HEK293 (cell line): ENCODE data around the gene ZNF43.
"Not testable (repeated sequence)": the region's sequence is repeated elsewhere in the genome, so short reads cannot be mapped to it uniquely, and the experiment has no call there.

Source experiments
- CTCF ChIA-PET: fragments of 350-600 bp; formaldehyde crosslinking; extraction: SDS; loops from one replicate; lab custom pipeline; 2021; ENCODE audit warnings: antibody characterized with exemption; lab: Yijun Ruan, JAX
- POLR2A ChIA-PET: fragments of 300-600 bp; formaldehyde crosslinking; extraction: SDS; loops from one replicate; lab custom pipeline; 2020; ENCODE audit warnings: antibody characterized with exemption, inconsistent platforms; lab: Yijun Ruan, JAX
- H3K27ac ChIP-seq: fragments of 200-500 bp; sonication (Bioruptor generic); 2 replicates; pipeline ENCODE4 v1.5.1; 2014; ENCODE audit warnings: low read depth, low read length, control low read depth, inconsistent platforms; ENCODE audit errors: extremely low read depth
- H3K36me3 ChIP-seq, 2 experiments: fragments of 200-500 bp in 1 of 2; sonication (Bioruptor generic) in 1 of 2; 1 replicate in 1 of 2; 2 replicates in 1 of 2; pipeline ENCODE4 v1.5.1; 2014 to 2017; ENCODE audit warnings: inconsistent platforms in 2 of 2, low read length in 2 of 2; ENCODE audit not compliant: control insufficient read depth in 2 of 2, insufficient read depth in 1 of 2
- H3K4me1 ChIP-seq: fragments of 200-500 bp; sonication (Bioruptor generic); 2 replicates; pipeline ENCODE4 v1.5.1; 2014; ENCODE audit warnings: mild to moderate bottlenecking, low read length, inconsistent platforms; ENCODE audit not compliant: control insufficient read depth, insufficient read depth
- H3K4me3 ChIP-seq: 2 replicates; pipeline ENCODE4 v1.5.1; 2011; ENCODE audit warnings: low read depth, mild to moderate bottlenecking, control low read depth, low read length, moderate library complexity
- H3K9me3 ChIP-seq: fragments of 200-500 bp; sonication (Bioruptor generic); 2 replicates; pipeline ENCODE4 v1.5.1; 2014; ENCODE audit warnings: low read depth, low read length, inconsistent platforms; ENCODE audit not compliant: control insufficient read depth, insufficient read depth
- KLF7 ChIP-seq: fragments of 450-650 bp; formaldehyde crosslinking; IDR thresholded peaks from 2 replicates; pipeline ENCODE4 v1.5.1; 2016; ENCODE audit warnings: missing biosample characterization, missing genetic modification characterization, borderline replicate concordance
- MEIS1 ChIP-seq: sonication (generic); formaldehyde crosslinking; IDR thresholded peaks from 2 replicates; pipeline ENCODE4 v1.8.1; 2022; ENCODE audit warnings: missing genetic modification reagents, mild to moderate bottlenecking, borderline replicate concordance
- MYNN ChIP-seq: fragments of 450-650 bp; formaldehyde crosslinking; IDR thresholded peaks from 2 replicates; pipeline ENCODE4 v1.5.1; 2016; ENCODE audit warnings: missing biosample characterization, missing genetic modification characterization, borderline replicate concordance
- OSR2 ChIP-seq: fragments of 450-650 bp; formaldehyde crosslinking; IDR thresholded peaks from 2 replicates; pipeline ENCODE4 v1.5.1; 2016; ENCODE audit warnings: missing biosample characterization, missing genetic modification characterization
- REPIN1 ChIP-seq: fragments of 450-650 bp; formaldehyde crosslinking; IDR thresholded peaks from 2 replicates; pipeline ENCODE4 v1.5.1; 2017; ENCODE audit warnings: missing biosample characterization, missing genetic modification characterization, low read depth
- SALL2 ChIP-seq: fragments of 450-650 bp; formaldehyde crosslinking; IDR thresholded peaks from 2 replicates; pipeline ENCODE4 v1.5.0; 2017; ENCODE audit warnings: missing biosample characterization, mild to moderate bottlenecking, missing genetic modification characterization, borderline replicate concordance
- SETDB1 ChIP-seq: IDR thresholded peaks from one replicate; pipeline ENCODE4 v1.6.1; 2017; ENCODE audit warnings: mild to moderate bottlenecking, low read length, moderate library complexity, mixed read lengths; ENCODE audit not compliant: insufficient read length
- ZFP37 ChIP-seq: fragments of 450-650 bp; formaldehyde crosslinking; IDR thresholded peaks from 2 replicates; pipeline ENCODE4 v1.5.1; 2016; ENCODE audit warnings: missing biosample characterization, missing genetic modification characterization
- ZFP69B ChIP-seq: fragments of 450-650 bp; formaldehyde crosslinking; IDR thresholded peaks from 2 replicates; pipeline ENCODE4 v1.5.1; 2016; ENCODE audit warnings: missing biosample characterization, missing genetic modification characterization
- ZNF155 ChIP-seq: fragments of 450-650 bp; formaldehyde crosslinking; IDR thresholded peaks from 2 replicates; pipeline ENCODE4 v1.5.1; 2016; ENCODE audit warnings: missing biosample characterization, missing genetic modification characterization
- ZNF2 ChIP-seq: fragments of 450-650 bp; formaldehyde crosslinking; IDR thresholded peaks from 2 replicates; pipeline ENCODE4 v1.5.1; 2016; ENCODE audit warnings: missing biosample characterization, missing genetic modification characterization
- ZNF214 ChIP-seq: fragments of 450-650 bp; formaldehyde crosslinking; IDR thresholded peaks from 2 replicates; pipeline ENCODE4 v1.5.1; 2017; ENCODE audit warnings: missing biosample characterization, mild to moderate bottlenecking, missing genetic modification characterization, borderline replicate concordance
- ZNF266 ChIP-seq: fragments of 450-650 bp; formaldehyde crosslinking; IDR thresholded peaks from 2 replicates; pipeline ENCODE4 v1.5.1; 2016; ENCODE audit warnings: missing biosample characterization, missing genetic modification characterization, low read depth
- ZNF416 ChIP-seq: fragments of 450-650 bp; formaldehyde crosslinking; IDR thresholded peaks from 2 replicates; pipeline ENCODE4 v1.5.1; 2016; ENCODE audit warnings: missing biosample characterization, missing genetic modification characterization
- ZNF473 ChIP-seq: fragments of 450-650 bp; formaldehyde crosslinking; IDR thresholded peaks from 2 replicates; pipeline ENCODE4 v1.5.1; 2017; ENCODE audit warnings: missing biosample characterization, missing genetic modification characterization
- ZNF521 ChIP-seq: fragments of 450-650 bp; formaldehyde crosslinking; IDR thresholded peaks from 2 replicates; pipeline ENCODE4 v1.5.1; 2017; ENCODE audit warnings: missing biosample characterization, mild to moderate bottlenecking, missing genetic modification characterization
- ZNF544 ChIP-seq: fragments of 450-650 bp; formaldehyde crosslinking; IDR thresholded peaks from 2 replicates; pipeline ENCODE4 v1.5.0; 2017; ENCODE audit warnings: missing biosample characterization, missing genetic modification characterization
- ZNF560 ChIP-seq: fragments of 450-650 bp; formaldehyde crosslinking; IDR thresholded peaks from 2 replicates; pipeline ENCODE4 v1.5.1; 2017; ENCODE audit warnings: missing biosample characterization, missing genetic modification characterization, borderline replicate concordance
- ZNF658 ChIP-seq: fragments of 450-650 bp; formaldehyde crosslinking; IDR thresholded peaks from 2 replicates; pipeline ENCODE4; 2016; ENCODE audit warnings: missing biosample characterization, missing genetic modification characterization
- ZNF664 ChIP-seq: fragments of 450-650 bp; formaldehyde crosslinking; IDR thresholded peaks from 2 replicates; pipeline ENCODE4 v1.5.1; 2016; ENCODE audit warnings: missing biosample characterization, missing genetic modification characterization
- TF ChIP-seq, protein P1 (sequence below): fragments of 450-650 bp; formaldehyde crosslinking; IDR thresholded peaks from 2 replicates; pipeline ENCODE4 v1.5.1; 2016; ENCODE audit warnings: missing biosample characterization, missing genetic modification characterization
- TF ChIP-seq, protein P2 (sequence below): fragments of 450-650 bp; formaldehyde crosslinking; IDR thresholded peaks from 2 replicates; pipeline ENCODE4 v1.5.1; 2016; ENCODE audit warnings: missing biosample characterization, missing genetic modification characterization
- TF ChIP-seq, protein P3 (sequence below): fragments of 450-650 bp; formaldehyde crosslinking; IDR thresholded peaks from 2 replicates; pipeline ENCODE4 v1.5.1; 2016; ENCODE audit warnings: missing biosample characterization, missing genetic modification characterization

ZNF43 gene

DNA sequence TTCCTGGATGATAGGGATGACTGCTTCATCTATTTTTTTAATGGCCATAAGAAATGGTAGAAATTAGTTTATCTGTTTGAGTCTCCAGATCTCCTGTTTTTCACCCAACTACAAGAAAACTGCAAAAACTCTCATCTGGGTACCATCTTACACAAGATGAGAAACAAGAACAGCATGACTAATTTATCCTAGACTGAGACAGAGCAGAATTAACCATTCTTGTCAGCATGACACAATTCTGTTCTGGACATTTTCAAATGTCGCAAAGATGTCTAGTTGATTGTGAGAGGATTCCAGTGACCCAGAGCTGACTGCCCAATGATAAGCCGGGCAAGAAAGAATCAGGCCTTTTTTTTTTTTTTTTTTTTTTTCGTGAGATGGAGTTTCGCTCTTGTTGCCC, 12.8 kb downstream of the ZNF43 start:
- Histone ChIP-seq H3K9me3 (no peaks in the 10 kb centered on the region), H3K4me3 (no peak overlapping the region)

DNA sequence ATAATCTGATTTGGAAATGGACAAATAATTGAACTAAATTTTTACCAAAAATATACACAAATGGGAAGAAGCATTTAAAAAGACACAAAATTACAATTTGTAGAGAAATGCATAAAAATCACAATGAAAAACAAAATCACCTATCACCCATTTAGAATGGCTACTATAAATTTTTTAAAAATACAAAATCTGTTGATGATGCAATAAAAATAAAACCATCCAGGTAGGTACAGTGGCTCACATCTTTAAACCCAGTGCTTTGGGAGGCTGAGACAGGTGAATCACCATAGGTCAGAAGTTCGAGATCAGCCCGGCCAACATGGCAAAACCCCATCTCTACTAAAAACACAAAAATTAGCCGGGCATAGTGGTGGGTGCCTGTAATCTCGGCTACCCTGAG, 23.5 kb downstream of the ZNF43 start:
- no peaks in the 10 kb centered on the region for H3K9me3 ChIP-seq
- TF ChIP-seq ZNF521 (tag by site-specific recombination): no peak
- TF ChIP-seq, protein P1, sequence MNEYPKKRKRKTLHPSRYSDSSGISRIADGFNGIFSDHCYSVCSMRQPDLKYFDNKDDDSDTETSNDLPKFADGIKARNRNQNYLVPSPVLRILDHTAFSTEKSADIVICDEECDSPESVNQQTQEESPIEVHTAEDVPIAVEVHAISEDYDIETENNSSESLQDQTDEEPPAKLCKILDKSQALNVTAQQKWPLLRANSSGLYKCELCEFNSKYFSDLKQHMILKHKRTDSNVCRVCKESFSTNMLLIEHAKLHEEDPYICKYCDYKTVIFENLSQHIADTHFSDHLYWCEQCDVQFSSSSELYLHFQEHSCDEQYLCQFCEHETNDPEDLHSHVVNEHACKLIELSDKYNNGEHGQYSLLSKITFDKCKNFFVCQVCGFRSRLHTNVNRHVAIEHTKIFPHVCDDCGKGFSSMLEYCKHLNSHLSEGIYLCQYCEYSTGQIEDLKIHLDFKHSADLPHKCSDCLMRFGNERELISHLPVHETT: no peak
- peaks cover 4 to 74% of the 10 kb centered on the region in 2 experiments; a peak in 2 of 3 replicates for H3K36me3 ChIP-seq

More for the DNA sequence above, 12.8 kb downstream of the ZNF43 start:
- Histone ChIP-seq H3K4me1 (no peaks in the 10 kb centered on the region), H3K36me3 (peaks cover 0 to 43% of the 10 kb centered on the region in 2 experiments; a peak in 2 of 3 replicates), H3K27ac (no peak overlapping the region)
- no peak for TF ChIP-seq ZNF544 (tag by site-specific recombination)
- no peak for TF ChIP-seq ZNF266 (tag by site-specific recombination)
- TF ChIP-seq ZNF2 (tag by site-specific recombination): no peak
- no peak for TF ChIP-seq MYNN
- no peak for TF ChIP-seq REPIN1 (tag by site-specific recombination)
- no peak for TF ChIP-seq SALL2 (tag by site-specific recombination)
- TF ChIP-seq ZNF664 (tag by site-specific recombination): no peak
- no peak for TF ChIP-seq OSR2 (tag by site-specific recombination)
- no peak for TF ChIP-seq ZFP69B
- TF ChIP-seq ZFP37 (tag by site-specific recombination): no peak
- TF ChIP-seq ZNF658: no peak
- ChIA-PET CTCF (interaction anchor here (0.6 kb wide), 1 partner anchor 1818 kb away, joined by 3 read pairs; no protein-coding TSS in a partner anchor), POLR2A (interaction anchor here (1.6 kb wide), 1 partner anchor 13 kb away, joined by 7 read pairs; the partner anchor contains the start of gene ZNF43)

DNA sequence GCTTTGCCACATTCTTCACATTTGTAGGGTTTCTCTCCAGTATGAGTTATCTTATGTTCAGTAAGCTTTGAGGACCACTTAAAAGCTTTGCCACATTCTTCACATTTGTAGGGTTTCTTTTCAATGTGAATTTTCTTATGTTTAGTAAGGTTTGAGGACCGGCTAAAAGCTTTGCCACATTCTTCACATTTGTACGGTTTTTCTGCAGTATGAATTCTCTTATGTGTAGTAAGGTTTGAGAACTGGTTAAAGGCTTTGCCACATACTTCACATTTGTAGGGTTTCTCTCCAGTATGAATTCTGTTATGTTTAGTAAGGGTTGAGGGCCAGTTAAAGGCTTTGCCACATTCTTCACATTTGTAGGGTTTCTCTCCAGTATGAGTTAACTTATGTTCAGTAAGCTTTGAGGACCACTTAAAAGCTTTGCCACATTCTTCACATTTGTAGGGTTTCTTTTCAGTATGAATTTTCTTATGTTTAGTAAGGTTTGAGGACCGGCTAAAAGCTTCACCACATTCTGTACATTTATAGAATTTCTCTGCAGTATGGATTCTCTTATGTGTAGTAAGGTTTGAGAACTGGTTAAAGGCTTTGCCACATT, 27.5 kb downstream of the ZNF43 start:
- H3K4me1 ChIP-seq, H3K27ac ChIP-seq, POLR2A ChIA-PET: not testable (repeated sequence)
- TF ChIP-seq SETDB1: peak; percentile 89
- TF ChIP-seq, all 188 proteins: peak for 1; not testable (repeated sequence) for 187
- H3K36me3 ChIP-seq: peaks cover 0 to 40% of the 10 kb centered on the region in 2 experiments; a peak in 2 of 3 replicates
- H3K9me3 ChIP-seq, H3K4me3 ChIP-seq: not testable (repeated sequence)
- CTCF ChIA-PET: interaction anchor here (0.7 kb wide), 1 partner anchor 18 kb away, joined by 3 read pairs; no protein-coding TSS in a partner anchor

More for the DNA sequence above, 23.5 kb downstream of the ZNF43 start:
- H3K4me1 ChIP-seq: no peaks in the 10 kb centered on the region
- no peak overlapping the region for H3K27ac ChIP-seq
- POLR2A ChIA-PET: no interaction called here
- CTCF ChIA-PET: no interaction called here
- H3K4me3 ChIP-seq: no peak overlapping the region

DNA sequence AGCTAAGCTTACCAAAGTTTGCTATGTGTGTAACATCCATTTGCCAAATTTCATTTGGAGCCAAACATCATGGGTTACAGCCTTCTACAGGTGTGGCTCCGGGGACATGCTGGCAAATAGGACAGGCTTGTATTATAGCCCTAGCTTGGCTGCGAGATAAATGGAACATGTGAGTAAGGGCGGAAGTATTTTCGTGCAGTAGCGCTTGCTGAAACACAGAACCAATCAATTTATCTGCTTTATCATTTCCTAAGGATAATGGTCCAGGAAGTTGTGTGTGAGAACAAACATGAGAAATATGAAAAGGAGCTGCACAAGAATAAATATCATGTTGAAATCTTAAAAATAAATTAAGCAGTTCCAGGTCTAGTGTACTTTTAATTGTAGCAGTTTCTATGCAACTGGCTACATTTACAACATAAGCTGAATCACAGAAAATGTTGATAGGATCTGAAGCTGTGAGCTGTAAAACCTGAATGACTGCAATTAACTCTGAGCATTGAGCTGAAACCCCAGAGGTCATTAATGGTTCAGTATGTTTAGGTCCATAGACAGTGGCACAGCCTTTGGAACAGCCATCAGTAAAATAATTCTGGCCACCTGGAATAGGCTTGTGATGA, 46.4 kb downstream of the ZNF43 start:
- Histone ChIP-seq H3K4me1 (no peaks in the 10 kb centered on the region), H3K9me3 (no peaks in the 10 kb centered on the region), H3K36me3 (no peaks in the 10 kb centered on the region), H3K27ac (no peak overlapping the region), H3K4me3 (no peak overlapping the region)
- POLR2A ChIA-PET: no interaction called here
- CTCF ChIA-PET: interaction anchor here (0.6 to 0.7 kb wide), 2 partner anchors 933 to 1722 kb away, joined by 3 to 5 read pairs; no protein-coding TSS in a partner anchor
- TF ChIP-seq ZNF214 (tag by site-specific recombination): no peak
- TF ChIP-seq ZNF473 (tag by site-specific recombination): no peak
- TF ChIP-seq, protein P2, sequence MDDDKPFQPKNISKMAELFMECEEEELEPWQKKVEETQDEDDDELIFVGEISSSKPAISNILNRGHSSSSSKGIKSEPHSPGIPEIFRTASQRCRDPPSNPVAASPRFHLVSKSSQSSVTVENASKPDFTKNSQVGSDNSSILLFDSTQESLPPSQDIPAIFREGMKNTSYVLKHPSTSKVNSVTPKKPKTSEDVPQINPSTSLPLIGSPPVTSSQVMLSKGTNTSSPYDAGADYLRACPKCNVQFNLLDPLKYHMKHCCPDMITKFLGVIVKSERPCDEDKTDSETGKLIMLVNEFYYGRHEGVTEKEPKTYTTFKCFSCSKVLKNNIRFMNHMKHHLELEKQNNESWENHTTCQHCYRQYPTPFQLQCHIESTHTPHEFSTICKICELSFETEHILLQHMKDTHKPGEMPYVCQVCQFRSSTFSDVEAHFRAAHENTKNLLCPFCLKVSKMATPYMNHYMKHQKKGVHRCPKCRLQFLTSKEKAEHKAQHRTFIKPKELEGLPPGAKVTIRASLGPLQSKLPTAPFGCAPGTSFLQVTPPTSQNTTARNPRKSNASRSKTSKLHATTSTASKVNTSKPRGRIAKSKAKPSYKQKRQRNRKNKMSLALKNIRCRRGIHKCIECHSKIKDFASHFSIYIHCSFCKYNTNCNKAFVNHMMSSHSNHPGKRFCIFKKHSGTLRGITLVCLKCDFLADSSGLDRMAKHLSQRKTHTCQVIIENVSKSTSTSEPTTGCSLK (tag by site-specific recombination): no peak
- TF ChIP-seq, protein P3, sequence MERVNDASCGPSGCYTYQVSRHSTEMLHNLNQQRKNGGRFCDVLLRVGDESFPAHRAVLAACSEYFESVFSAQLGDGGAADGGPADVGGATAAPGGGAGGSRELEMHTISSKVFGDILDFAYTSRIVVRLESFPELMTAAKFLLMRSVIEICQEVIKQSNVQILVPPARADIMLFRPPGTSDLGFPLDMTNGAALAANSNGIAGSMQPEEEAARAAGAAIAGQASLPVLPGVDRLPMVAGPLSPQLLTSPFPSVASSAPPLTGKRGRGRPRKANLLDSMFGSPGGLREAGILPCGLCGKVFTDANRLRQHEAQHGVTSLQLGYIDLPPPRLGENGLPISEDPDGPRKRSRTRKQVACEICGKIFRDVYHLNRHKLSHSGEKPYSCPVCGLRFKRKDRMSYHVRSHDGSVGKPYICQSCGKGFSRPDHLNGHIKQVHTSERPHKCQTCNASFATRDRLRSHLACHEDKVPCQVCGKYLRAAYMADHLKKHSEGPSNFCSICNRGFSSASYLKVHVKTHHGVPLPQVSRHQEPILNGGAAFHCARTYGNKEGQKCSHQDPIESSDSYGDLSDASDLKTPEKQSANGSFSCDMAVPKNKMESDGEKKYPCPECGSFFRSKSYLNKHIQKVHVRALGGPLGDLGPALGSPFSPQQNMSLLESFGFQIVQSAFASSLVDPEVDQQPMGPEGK: no peak
- TF ChIP-seq MEIS1 (CRISPR knock-in tag): no peak
- no peak for TF ChIP-seq ZNF155 (tag by site-specific recombination)
- TF ChIP-seq ZNF560: no peak
- TF ChIP-seq KLF7 (tag by site-specific recombination): no peak
- TF ChIP-seq ZNF416 (tag by site-specific recombination): no peak
